ENCODE data around the gene FAM162B.

GRCh38 chr6:116766506-116767176 is 1.1 kb upstream of the FAM162B start:
- TF ChIP-seq CTCF (IDR thresholded peaks at IDR 0.05; ENCODE audit: low read depth, low read length, poor library complexity, severe bottlenecking) (no peak), EZH2phosphoT487 (IDR thresholded peaks at IDR 0.05; ENCODE audit: borderline replicate concordance, low read length) (no peak)
